ENCODE measurements around the gene OXER1.

GRCh38 chr2:42761554-42761953 lies 2.4 kb downstream of the OXER1 start:
- TF ChIP-seq POLR2A (IDR thresholded peaks at IDR 0.05; ENCODE audit: low read length): no peak
- TF ChIP-seq GATA1 (IDR thresholded peaks at IDR 0.05; ENCODE audit: low read depth, low read length): no peak
